Erythroblast (primary cell): ENCODE measurements around the gene ERP27.

ENCODE experiments used
- GATA1 ChIP-seq: IDR thresholded peaks from 2 replicates; pipeline ENCODE4 v1.6.1; 2011; ENCODE audit warnings: low read depth, mild to moderate bottlenecking, control low read depth, low read length, moderate library complexity
- POLR2A ChIP-seq: IDR thresholded peaks from 2 replicates; pipeline ENCODE4 v1.6.1; 2011; ENCODE audit warnings: mild to moderate bottlenecking, low read length

- TF ChIP-seq POLR2A (no peak), GATA1 (no peak)
Observed at GRCh38 chr12:14879222-14879933, 59.0 kb downstream of the ERP27 start.
